CD4-positive, alpha-beta T cell treated with Interleukin-15 for 4 hours (primary cell): Measurements from ENCODE around the gene OTOF.

Experiments used
- DNase-seq: peaks from one replicate; pipeline ENCODE4 v3.0.0-alpha.2; 2020; ENCODE audit warnings: low spot score

The OTOF gene

DNA sequence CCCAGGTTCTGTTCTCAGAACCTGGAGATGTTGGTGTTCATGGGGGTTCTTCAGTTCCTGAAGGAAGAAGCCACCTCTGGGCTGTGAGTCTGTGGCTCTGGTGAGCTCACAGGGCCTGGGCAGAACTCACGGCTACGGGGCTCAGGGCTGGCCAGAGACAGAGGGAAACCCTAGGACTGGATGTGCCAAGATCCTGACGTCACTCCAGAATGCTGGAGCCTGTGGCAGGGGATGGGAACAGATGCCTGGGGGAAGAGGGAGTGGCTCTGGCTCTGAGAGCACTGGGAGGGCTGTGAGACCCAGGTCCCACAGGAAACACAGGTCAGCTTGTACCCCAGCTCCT is at the start of gene OTOF:
Gene OTOF (minus strand): TSS at position 214 of the 343 bp plus-strand sequence.
- DNase-seq: no peak

GRCh38 chr2:26526589-26526988 is 48.7 kb upstream of the OTOF start:
- DNase-seq: no peak

- no peak for DNase-seq
Observed at GRCh38 chr2:26526105-26526504, 48.2 kb upstream of the OTOF start.

DNA sequence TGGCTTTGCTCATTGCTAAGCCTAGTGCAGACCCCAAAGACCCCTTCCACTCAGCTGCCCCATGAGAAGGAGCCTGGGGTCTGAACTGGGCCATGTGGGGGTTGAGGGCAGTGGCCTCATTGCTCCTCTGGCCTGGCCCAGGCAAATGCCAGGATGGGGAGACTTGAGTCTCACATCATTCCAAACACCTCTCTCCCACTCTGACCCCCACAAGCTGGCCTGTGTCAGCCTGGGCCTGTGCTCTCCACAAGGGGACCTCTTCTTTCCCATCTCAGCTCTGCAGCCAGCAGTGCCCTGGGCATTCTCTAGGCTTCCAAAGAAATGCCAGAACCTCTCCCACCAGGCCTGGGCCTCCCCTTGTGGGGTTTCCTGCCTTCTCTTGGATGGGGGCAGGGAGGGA is 45.8 kb upstream of the OTOF start:
- DNase-seq: no peak

DNA sequence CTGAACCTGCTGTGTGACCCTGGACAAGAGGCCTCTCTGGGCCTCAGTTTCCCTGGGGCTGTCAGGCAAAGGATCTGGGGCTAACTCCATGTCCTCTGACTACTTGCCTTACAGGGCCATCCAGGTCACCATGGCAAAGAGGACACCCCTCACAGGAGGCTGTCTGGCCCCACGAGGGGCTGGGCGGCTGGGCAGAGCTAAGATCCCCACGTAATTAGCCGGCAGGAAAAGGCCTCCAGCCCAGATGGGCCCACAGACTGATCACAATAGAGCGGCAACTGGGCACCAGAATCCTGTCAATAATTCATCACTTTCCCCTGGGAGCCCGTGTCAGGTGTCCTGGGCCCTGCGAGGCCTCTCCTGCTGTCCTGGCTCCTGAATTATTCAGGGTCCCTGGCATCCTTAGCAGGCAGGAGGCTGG is 44.8 kb upstream of the OTOF start:
- no peak for DNase-seq

GRCh38 chr2:26522325-26522724 is 44.4 kb upstream of the OTOF start:
- DNase-seq: no peak

GRCh38 chr2:26521913-26522180 is 43.9 kb upstream of the OTOF start:
- DNase-seq: no peak

DNA sequence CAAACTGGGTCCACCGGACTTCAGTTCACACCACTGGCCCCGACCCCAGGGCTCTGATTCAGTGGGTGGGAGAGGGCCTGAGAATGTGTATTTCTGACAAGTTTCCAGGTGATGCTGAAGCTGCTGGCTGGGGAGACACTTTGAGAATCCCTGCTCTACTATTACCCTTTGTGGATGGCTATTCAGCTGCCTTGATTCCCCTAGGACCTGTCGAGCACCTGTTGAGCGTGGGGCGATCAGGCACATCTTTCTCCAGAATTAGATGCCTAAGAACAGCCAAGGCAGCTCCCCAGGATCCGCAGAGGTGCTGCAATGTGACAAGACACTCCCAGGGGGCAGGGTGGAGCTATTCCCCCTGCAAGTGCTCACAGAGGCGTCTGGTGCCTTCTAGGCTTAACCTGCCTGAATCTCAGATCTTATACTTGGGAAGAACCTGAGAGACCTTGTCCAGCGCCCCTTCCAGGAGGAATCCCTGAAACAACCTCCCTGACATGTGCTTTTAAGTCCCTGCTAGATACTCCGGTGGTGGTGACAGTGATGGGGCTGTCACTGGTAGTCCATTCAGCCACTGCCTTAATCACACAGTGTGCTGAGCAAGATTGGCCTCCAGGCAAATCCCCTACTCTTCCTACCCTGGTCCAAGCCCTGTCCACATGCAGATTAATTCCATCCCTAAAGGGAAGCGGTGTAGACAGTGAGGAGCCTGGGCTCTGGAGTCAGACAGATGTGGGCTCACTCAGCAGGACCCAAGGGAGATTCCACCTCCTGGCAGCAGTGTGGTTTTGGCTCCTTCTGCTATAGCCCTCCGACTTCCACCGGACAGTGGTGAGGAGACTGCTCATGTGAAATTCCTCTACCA is 43.4 kb upstream of the OTOF start:
- DNase-seq: no peak

- DNase-seq: no peak
Observed at GRCh38 chr2:26520148-26520449, 42.2 kb upstream of the OTOF start.

- DNase-seq: peak; percentile 26
Observed at GRCh38 chr2:26519396-26520147, 41.6 kb upstream of the OTOF start.

DNA sequence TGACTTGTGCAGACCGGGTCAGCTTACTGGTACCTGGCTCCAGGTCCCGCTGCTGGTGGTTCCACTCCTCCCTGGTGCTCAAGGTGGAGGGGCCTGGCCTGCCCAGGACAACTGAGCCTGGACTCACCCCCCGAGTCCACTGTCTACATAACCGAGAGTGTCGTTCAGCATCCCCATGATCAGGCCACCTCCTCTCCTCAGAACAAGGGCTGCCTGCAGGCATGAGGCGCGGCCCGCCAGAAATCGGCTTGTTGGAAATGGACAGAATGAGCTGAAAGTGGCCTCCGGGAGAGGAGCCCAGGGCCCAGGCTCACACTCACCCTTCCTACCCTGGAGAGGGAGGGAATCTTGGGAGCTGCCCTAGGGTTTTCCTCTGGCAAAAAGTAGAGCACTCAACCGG is 38.9 kb upstream of the OTOF start:
- no peak for DNase-seq

DNA sequence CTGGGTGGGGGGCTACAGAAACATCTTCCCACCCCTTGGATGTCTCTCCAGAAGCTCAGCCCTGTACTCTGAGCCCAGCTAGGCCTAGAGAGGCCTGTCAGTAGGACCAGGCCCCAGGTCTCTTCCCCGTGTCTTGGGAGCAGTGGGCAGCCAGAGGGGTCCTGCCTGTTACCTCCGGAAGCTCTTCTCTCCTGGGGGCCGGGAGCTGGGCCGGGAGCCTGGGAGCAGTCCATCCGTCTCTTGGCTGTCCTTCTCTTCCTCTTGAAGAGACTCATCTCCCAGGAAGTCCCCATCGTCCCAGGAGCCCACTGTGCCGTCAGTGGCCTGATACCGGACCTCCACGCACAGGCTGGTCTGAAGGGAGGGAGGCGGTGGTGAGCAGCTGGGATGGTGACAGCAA is 38.3 kb upstream of the OTOF start:
- DNase-seq: no peak

- DNase-seq: no peak
Observed at GRCh38 chr2:26515771-26516170, 37.8 kb upstream of the OTOF start.

DNA sequence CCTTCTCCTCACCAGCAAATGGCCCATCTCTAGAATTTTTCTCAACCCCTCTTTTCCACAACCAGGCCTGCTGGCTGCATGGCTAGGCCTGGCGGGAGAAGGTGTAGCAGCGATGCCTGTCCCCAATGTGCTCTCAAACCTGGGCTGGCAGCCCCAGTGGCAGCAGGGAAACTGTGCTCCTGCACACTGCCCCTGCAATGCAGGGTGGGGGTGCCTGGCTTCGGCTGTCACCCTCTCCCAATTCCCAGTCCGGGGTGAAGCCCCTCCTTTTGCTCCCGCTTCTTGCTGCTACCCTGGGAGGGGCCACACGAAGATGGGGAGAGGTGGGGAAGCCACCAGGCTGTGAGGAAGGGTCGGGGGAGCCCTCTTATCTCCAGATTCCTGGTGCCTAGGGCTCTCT is 36.1 kb upstream of the OTOF start:
- DNase-seq: no peak

- DNase-seq: no peak
Observed at GRCh38 chr2:26513261-26513660, 35.3 kb upstream of the OTOF start.

- DNase-seq: no peak
Observed at GRCh38 chr2:26511466-26511865, 33.5 kb upstream of the OTOF start.

GRCh38 chr2:26510344-26510973 is 32.5 kb upstream of the OTOF start:
- DNase-seq: no peak

- DNase-seq: no peak
Observed at GRCh38 chr2:26509141-26509540, 31.2 kb upstream of the OTOF start.

GRCh38 chr2:26507932-26508331 is 30.0 kb upstream of the OTOF start:
- no peak for DNase-seq

DNA sequence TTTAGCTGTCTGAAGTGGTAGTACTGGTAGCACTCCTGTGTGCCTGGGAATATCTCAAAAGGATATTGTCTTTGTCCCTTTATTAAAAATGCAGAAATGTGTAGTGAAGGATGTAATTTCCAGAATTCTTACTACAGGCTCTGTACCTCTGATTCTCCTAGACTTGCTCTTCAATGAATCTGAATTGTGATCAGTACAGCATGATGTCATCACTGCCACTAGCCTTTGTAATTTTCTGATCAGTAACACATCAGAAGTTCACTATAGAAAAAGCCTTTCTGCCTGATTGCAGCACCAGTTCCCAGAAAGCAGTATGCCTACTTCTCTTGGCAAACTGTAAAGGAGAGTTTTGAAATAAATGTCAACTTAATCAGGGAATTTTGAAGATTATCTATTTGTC is 29.2 kb upstream of the OTOF start:
- DNase-seq: no peak

- no peak for DNase-seq
Observed at GRCh38 chr2:26506279-26506678, 28.4 kb upstream of the OTOF start.

- DNase-seq: no peak
Observed at GRCh38 chr2:26504002-26504401, 26.1 kb upstream of the OTOF start.

DNA sequence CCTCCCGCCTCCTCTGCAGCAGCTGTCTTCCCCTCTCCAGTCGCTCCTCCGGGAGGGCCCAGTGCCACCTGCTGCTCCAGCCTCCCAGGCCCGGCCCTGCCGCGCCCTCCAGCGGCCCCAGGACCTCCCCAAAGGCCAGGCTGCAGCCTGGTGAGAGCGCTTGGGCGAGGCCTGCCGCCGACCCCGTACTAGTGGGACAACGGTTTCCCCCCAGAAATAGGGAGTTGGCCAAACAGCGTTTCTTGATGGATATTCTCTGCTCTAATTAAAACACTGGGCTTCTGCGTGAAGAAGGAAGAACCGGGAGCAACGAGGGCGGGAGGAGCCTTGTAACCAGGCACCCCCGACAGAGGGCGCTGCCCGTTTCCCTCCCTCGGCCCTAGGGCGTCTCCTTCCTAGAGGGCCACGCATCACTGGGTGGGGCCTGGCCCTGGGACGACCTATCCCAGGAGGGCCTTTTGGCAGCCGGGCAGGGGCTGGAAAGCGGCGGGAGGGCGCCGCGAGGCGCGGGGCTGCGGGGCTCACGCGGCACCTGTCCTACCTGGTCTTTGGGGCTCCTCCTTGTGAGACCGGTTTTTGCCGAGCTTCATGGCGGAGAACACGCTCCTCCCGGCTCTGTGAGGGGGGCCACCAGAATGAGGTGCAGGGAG is 25.4 kb upstream of the OTOF start:
- peak; percentile 72 for DNase-seq
